Body of pancreas (tissue), 4 donors: Measurements from ENCODE around the gene RAD51B. TPM values are rescaled to one million over a fixed set of nuclear protein-coding genes. Genes with fewer than 3 reads are reported as not detected.

Source experiments
- ATAC-seq: fragments of 150-250 bp; one replicate; pipeline ENCODE4 v1.9.1; 2016
- DNase-seq, 4 donors: peaks; one replicate each; pipeline ENCODE4 v3.0.0-alpha.2; 2019
- H3K27ac ChIP-seq, 4 donors: fragments of 200-600 bp; sonication (generic); 1 replicate in 3 of 4; 2 replicates in 1 of 4; pipeline versions ENCODE4 v1.5.1 to v1.6.1; 2016 to 2019; ENCODE audit warnings: mild to moderate bottlenecking in 1 of 4, mixed read lengths in 1 of 4, moderate library complexity in 1 of 4
- H3K27me3 ChIP-seq, 2 donors: fragments of 200-600 bp; sonication (generic); one replicate each; pipeline ENCODE4 v1.6.0; 2016; ENCODE audit warnings: mild to moderate bottlenecking in 1 of 2
- H3K36me3 ChIP-seq, 2 donors: fragments of 200-600 bp; sonication (generic); replicated peaks in 1 of 2; 2 replicates each; pipeline ENCODE4 v1.5.1; 2016; ENCODE audit warnings: low read depth in 2 of 2; ENCODE audit not compliant: insufficient read depth in 1 of 2
- H3K4me1 ChIP-seq: fragments of 200-600 bp; sonication (generic); one replicate; pipeline ENCODE4 v1.6.0; 2016
- H3K4me3 ChIP-seq, 2 donors: fragments of 200-600 bp; sonication (generic); 1 replicate in 1 of 2; 2 replicates in 1 of 2; pipeline ENCODE4 v1.5.1; 2016 to 2019
- H3K9me3 ChIP-seq, 3 donors: fragments of 200-600 bp; sonication (generic); 1 replicate in 2 of 3; 2 replicates in 1 of 3; pipeline ENCODE4 v1.5.1; 2016
- POLR2A ChIP-seq, 3 donors: fragments of 450-650 bp; IDR thresholded peaks; one replicate each; pipeline ENCODE4 v1.6.1; 2016; ENCODE audit warnings: antibody characterized with exemption in 3 of 3, mild to moderate bottlenecking in 2 of 3
- WGBS, 2 donors: methylation state at CpG; one replicate each; pipeline ENCODE4 v1.1.5; 2017; 5-methylcytosine and 5-hydroxymethylcytosine counted together
- intact Hi-C: fragments of 100-400 bp; cut with DNase I; formaldehyde crosslinking; loops from one replicate; pipeline ENCODE4 v1.15.1; 2023
- total RNA-seq, 2 donors: library from RNA; depleted of rRNA; stranded (reverse); fragments of >200 nt; gene quantifications; one replicate each; pipeline ENCODE4 v1.1.0, GENCODE V29; 2016
- TF ChIP-seq, protein P1 (sequence below), 7 experiments: fragments of 450-650 bp in 4 of 7; fragments of 200-600 bp in 3 of 7; sonication (generic) in 3 of 7; IDR thresholded peaks; one replicate each; pipeline ENCODE4 v1.5.1; 2016 to 2019; ENCODE audit warnings: antibody characterized with exemption in 7 of 7

RAD51B gene
- total RNA-seq, 2 donors from 2014 or later, result 12.2 to 29.6 TPM

DNA sequence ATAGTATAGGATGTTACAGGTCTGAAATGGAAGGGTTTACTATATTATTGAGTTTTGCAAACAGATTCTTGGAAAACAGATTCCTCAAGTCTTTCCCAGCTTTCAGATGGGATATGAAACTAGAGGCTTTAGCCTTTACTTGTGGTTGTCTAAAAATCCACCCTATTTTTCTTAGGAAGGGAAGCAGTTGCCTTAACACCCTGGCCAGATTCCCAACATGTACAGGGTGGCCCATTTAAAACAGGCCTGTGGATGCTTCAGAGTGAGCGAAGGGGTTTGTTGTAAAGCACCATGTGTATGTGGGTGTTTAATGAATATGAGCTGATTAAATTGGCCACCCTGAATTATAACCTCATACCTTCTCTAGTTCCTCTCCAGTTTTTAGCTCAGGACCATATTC lies 557.4 kb downstream of the RAD51B start:
- Histone ChIP-seq H3K4me1 (no peaks in the 10 kb centered on the region), H3K27ac (peak overlapping the region in 2 of 4 donors; percentile 18 to 62), H3K4me3 (no peak overlapping the region), H3K9me3 (no peaks in the 10 kb centered on the region), H3K36me3 (no peaks in the 10 kb centered on the region), H3K27me3 (no peaks in the 10 kb centered on the region)
- WGBS, 2 donors, result 87 to 95% methylated on average over 1 of the region's 1 CpG
- TF ChIP-seq, protein P1, sequence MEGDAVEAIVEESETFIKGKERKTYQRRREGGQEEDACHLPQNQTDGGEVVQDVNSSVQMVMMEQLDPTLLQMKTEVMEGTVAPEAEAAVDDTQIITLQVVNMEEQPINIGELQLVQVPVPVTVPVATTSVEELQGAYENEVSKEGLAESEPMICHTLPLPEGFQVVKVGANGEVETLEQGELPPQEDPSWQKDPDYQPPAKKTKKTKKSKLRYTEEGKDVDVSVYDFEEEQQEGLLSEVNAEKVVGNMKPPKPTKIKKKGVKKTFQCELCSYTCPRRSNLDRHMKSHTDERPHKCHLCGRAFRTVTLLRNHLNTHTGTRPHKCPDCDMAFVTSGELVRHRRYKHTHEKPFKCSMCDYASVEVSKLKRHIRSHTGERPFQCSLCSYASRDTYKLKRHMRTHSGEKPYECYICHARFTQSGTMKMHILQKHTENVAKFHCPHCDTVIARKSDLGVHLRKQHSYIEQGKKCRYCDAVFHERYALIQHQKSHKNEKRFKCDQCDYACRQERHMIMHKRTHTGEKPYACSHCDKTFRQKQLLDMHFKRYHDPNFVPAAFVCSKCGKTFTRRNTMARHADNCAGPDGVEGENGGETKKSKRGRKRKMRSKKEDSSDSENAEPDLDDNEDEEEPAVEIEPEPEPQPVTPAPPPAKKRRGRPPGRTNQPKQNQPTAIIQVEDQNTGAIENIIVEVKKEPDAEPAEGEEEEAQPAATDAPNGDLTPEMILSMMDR (IDR thresholded peaks at IDR 0.05), result no peak
- TF ChIP-seq POLR2A (IDR thresholded peaks at IDR 0.05), result no peak
- intact Hi-C loops, result no loop called here
- ATAC-seq, result no peak
- DNase-seq, result no peak

DNA sequence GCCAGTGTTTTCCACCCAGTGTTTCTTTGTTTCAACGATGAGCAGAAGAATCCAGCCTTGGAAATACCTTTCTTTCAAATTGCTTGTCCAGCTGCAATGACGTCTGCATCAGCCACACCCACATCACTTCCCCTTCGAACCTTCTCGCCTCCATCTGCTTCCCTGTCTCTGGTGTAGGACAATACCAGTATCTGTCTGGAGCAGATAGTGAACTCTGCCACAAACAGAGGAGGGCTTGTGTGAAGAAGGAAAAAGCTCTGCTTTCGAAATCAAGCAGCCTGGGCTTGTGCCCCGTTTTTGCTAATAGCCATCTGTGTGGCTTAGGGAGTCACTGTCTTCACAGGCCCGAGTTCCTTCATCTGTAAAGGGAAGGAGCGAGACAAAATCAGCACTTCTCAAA lies 557.9 kb downstream of the RAD51B start:
- H3K36me3 ChIP-seq, result no peaks in the 10 kb centered on the region
- H3K27ac ChIP-seq, result peak overlapping the region in 2 of 4 donors; percentile 18 to 62
- H3K9me3 ChIP-seq, result no peaks in the 10 kb centered on the region
- WGBS, 2 donors, result 62 to 75% methylated on average over 8 of the region's 8 CpGs
- ATAC-seq, result peak; percentile 41
- no peak overlapping the region for H3K4me3 ChIP-seq
- H3K4me1 ChIP-seq, result no peaks in the 10 kb centered on the region
- intact Hi-C loops, result no loop called here
- peak in 1 of 3 donors; percentile 34 for TF ChIP-seq POLR2A (IDR thresholded peaks at IDR 0.05)
- TF ChIP-seq, protein P1 (IDR thresholded peaks at IDR 0.05), result no peak
- DNase-seq, result peak in 1 of 4 donors; percentile 71
- H3K27me3 ChIP-seq, result no peaks in the 10 kb centered on the region

DNA sequence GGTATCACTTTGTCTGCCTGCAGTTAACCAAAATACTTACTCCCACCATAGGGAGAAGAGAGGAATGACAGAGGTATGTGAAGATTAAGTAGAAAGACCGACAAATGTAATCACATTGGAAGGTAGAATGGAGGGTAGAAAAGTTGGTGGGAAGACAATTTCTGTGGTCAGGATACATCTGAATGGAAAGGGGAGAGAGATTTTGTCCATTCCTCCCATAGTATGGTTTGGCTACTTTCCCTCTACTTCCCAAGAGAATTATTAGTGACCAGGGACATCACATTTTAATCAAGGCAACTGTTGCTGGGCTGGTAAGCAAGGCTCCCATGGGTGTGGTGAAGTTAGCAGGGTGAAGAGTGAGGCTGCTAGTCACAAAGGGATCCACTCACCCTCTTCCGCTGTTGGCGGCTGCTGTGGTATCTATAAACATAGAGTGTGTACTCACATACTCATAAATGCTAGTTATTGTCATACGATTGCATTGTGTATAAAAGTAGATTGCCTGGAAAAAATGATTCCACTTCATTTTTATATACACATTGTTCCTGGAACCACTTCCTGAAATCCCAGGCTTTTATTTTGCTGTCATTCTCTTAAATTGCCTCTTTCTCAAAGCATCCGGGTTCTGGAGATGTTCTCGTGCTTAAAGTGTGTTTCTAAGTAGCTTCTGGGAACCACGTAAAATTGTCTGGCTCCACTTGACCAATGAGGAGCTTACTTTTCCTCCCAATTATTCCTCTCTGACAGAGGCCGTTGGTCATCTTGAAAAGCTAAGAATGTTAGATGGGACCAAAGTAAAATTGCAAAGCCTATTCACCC lies 560.1 kb downstream of the RAD51B start:
- Histone ChIP-seq H3K9me3 (no peaks in the 10 kb centered on the region), H3K27ac (no peak overlapping the region), H3K4me3 (no peak overlapping the region), H3K27me3 (no peaks in the 10 kb centered on the region), H3K36me3 (no peaks in the 10 kb centered on the region), H3K4me1 (peaks cover 13% of the 10 kb centered on the region)
- DNase-seq, result no peak
- TF ChIP-seq, protein P1 (IDR thresholded peaks at IDR 0.05), result no peak
- no peak for TF ChIP-seq POLR2A (IDR thresholded peaks at IDR 0.05)
- ATAC-seq, result no peak
- WGBS, 2 donors, result 91 to 93% methylated on average over 8 of the region's 8 CpGs
- intact Hi-C loops, result no loop called here

DNA sequence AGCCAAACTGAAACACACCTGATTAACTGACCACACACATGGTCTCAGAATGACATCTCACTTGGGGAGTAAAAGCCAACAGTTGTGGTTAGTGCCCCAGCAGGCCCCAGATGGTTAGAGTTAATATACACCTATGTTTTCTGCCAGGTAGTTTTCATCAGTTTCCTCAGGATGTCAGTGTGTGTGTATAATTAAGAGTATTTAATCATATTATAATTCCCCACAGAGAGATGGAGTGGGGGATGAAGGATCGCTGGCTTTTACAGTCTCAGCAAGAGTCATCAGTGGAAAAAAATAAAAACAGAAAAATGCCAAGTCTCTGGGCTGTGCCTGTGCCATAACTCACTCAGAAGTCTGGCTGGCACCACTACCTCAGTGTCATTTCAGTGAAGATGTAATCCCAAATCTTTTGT lies 560.8 kb downstream of the RAD51B start:
- ATAC-seq (no peak), DNase-seq (no peak)
- no peak for TF ChIP-seq POLR2A (IDR thresholded peaks at IDR 0.05)
- TF ChIP-seq, protein P1 (IDR thresholded peaks at IDR 0.05), result no peak
- 62 to 83% methylated on average over 1 of the region's 1 CpG for WGBS, 2 donors
- Histone ChIP-seq H3K4me1 (peaks cover 14% of the 10 kb centered on the region), H3K4me3 (no peak overlapping the region), H3K27me3 (no peaks in the 10 kb centered on the region), H3K9me3 (no peaks in the 10 kb centered on the region), H3K27ac (no peak overlapping the region), H3K36me3 (no peaks in the 10 kb centered on the region)
- intact Hi-C loops, result no loop called here
